ENCODE results near the gene LCE2A. TPM values are rescaled to one million over a fixed set of nuclear protein-coding genes. Genes with fewer than 3 reads are reported as not detected.

The LCE2A gene
- total RNA-seq, 1 donor from 2014 or later: not detected

- no peak for DNase-seq (ENCODE audit: extremely low read depth, low read depth, low spot score)
Observed at GRCh38 chr1:152741656-152742055, 43.5 kb downstream of the LCE2A start.

GRCh38 chr1:152743371-152744145 is 45.4 kb downstream of the LCE2A start:
- no peak for DNase-seq (ENCODE audit: extremely low read depth, low read depth, low spot score)

GRCh38 chr1:152745289-152745704 is 47.2 kb downstream of the LCE2A start:
- DNase-seq (ENCODE audit: extremely low read depth, low read depth, low spot score): no peak

- DNase-seq (ENCODE audit: extremely low read depth, low read depth, low spot score): no peak
Observed at GRCh38 chr1:152745765-152746444, 47.8 kb downstream of the LCE2A start.

- DNase-seq (ENCODE audit: extremely low read depth, low read depth, low spot score): no peak
Observed at GRCh38 chr1:152747831-152748230, 49.7 kb downstream of the LCE2A start.

Other genes with a start within 250 kb of the LCE2A start
- gene LCE5A, start 187.5 kb upstream of the LCE2A start, total RNA-seq: not detected in 2 replicates
- gene CRCT1, start 183.9 kb upstream of the LCE2A start, total RNA-seq: not detected in 2 replicates
- not detected in 2 replicates for gene LCE3E, start 131.6 kb upstream of the LCE2A start, total RNA-seq
- not detected in 2 replicates for gene LCE3D, start 117.8 kb upstream of the LCE2A start, total RNA-seq
- not detected in 2 replicates for gene LCE3C, start 98.1 kb upstream of the LCE2A start, total RNA-seq
- not detected in 2 replicates for gene LCE3B, start 84.5 kb upstream of the LCE2A start, total RNA-seq
- gene LCE3A, start 75.2 kb upstream of the LCE2A start, total RNA-seq: not detected in 2 replicates
- gene LCE2D, start 35.0 kb upstream of the LCE2A start, total RNA-seq: not detected in 2 replicates
- not detected in 2 replicates for gene LCE2C, start 23.1 kb upstream of the LCE2A start, total RNA-seq
- not detected in 2 replicates for gene LCE2B, start 12.2 kb upstream of the LCE2A start, total RNA-seq
- not detected in 2 replicates for gene LCE4A, start 9.8 kb downstream of the LCE2A start, total RNA-seq
- not detected in 2 replicates for gene KPRP, start 59.7 kb downstream of the LCE2A start, total RNA-seq
- gene LCE1F, start 76.8 kb downstream of the LCE2A start, total RNA-seq: not detected in 2 replicates
- not detected in 2 replicates for gene LCE1E, start 87.9 kb downstream of the LCE2A start, total RNA-seq
- not detected in 2 replicates for gene LCE1D, start 98.4 kb downstream of the LCE2A start, total RNA-seq
- not detected in 2 replicates for gene LCE1C, start 108.3 kb downstream of the LCE2A start, total RNA-seq
- gene LCE1B, start 113.6 kb downstream of the LCE2A start, total RNA-seq: not detected in 2 replicates
- gene LCE1A, start 129.1 kb downstream of the LCE2A start, total RNA-seq: not detected in 2 replicates
- not detected in 2 replicates for gene LCE6A, start 144.5 kb downstream of the LCE2A start, total RNA-seq
- not detected in 2 replicates for gene LCE7A, start 161.7 kb downstream of the LCE2A start, total RNA-seq
- not detected in 2 replicates for gene SMCP, start 180.0 kb downstream of the LCE2A start, total RNA-seq
- not detected in 2 replicates for gene IVL, start 210.2 kb downstream of the LCE2A start, total RNA-seq
- gene SPRR5, start 248.9 kb downstream of the LCE2A start, total RNA-seq: not detected in 2 replicates

Measured in glomerular endothelial cell (primary cell).